ENCODE data around the gene OCEL1.

OCEL1 gene

GRCh38 chr19:17196610-17197009, 29.4 kb upstream of the OCEL1 start:
- TF ChIP-seq MAX (IDR thresholded peaks at IDR 0.05; ENCODE audit: low read depth, low read length) (no peak), CTCF (IDR thresholded peaks at IDR 0.05; ENCODE audit: low read depth, low read length) (no peak), POLR2A (IDR thresholded peaks at IDR 0.05; ENCODE audit: extremely low read depth, insufficient read length) (no peak), MYC (IDR thresholded peaks at IDR 0.05; ENCODE audit: low read depth, low read length) (no peak)
- DNase-seq (ENCODE audit: low read depth): no peak
- H3K4me3 ChIP-seq (ENCODE audit: low read depth, low read length): no peak overlapping the region

- TF ChIP-seq MYC (IDR thresholded peaks at IDR 0.05; ENCODE audit: low read depth, low read length): no peak
- no peak for TF ChIP-seq CTCF (IDR thresholded peaks at IDR 0.05; ENCODE audit: low read depth, low read length)
- no peak for DNase-seq (ENCODE audit: low read depth)
- no peak overlapping the region for H3K4me3 ChIP-seq (ENCODE audit: low read depth, low read length)
Measured at GRCh38 chr19:17197666-17198065, 28.4 kb upstream of the OCEL1 start.

GRCh38 chr19:17200408-17201079, 25.5 kb upstream of the OCEL1 start:
- DNase-seq (ENCODE audit: low read depth): no peak
- no peak overlapping the region for H3K4me3 ChIP-seq (ENCODE audit: low read depth, low read length)
- no peak for TF ChIP-seq MAX (IDR thresholded peaks at IDR 0.05; ENCODE audit: low read depth, low read length)
- no peak for TF ChIP-seq CTCF (IDR thresholded peaks at IDR 0.05; ENCODE audit: low read depth, low read length)
- no peak for TF ChIP-seq POLR2A (IDR thresholded peaks at IDR 0.05; ENCODE audit: extremely low read depth, insufficient read length)
- TF ChIP-seq MYC (IDR thresholded peaks at IDR 0.05; ENCODE audit: low read depth, low read length): no peak

- no peak for DNase-seq (ENCODE audit: low read depth)
- TF ChIP-seq CTCF (IDR thresholded peaks at IDR 0.05; ENCODE audit: low read depth, low read length): no peak
- no peak for TF ChIP-seq POLR2A (IDR thresholded peaks at IDR 0.05; ENCODE audit: extremely low read depth, insufficient read length)
- H3K4me3 ChIP-seq (ENCODE audit: low read depth, low read length): no peak overlapping the region
Measured at GRCh38 chr19:17202249-17202648, 23.8 kb upstream of the OCEL1 start.

GRCh38 chr19:17202713-17203112, 23.3 kb upstream of the OCEL1 start:
- TF ChIP-seq MAX (IDR thresholded peaks at IDR 0.05; ENCODE audit: low read depth, low read length) (no peak), CTCF (IDR thresholded peaks at IDR 0.05; ENCODE audit: low read depth, low read length) (no peak), MYC (IDR thresholded peaks at IDR 0.05; ENCODE audit: low read depth, low read length) (no peak), POLR2A (IDR thresholded peaks at IDR 0.05; ENCODE audit: extremely low read depth, insufficient read length) (no peak)
- no peak overlapping the region for H3K4me3 ChIP-seq (ENCODE audit: low read depth, low read length)
- no peak for DNase-seq (ENCODE audit: low read depth)
